ENCODE data around the gene NCEH1. TPM values are rescaled to one million over a fixed set of nuclear protein-coding genes. Genes with fewer than 3 reads are reported as not detected.

The NCEH1 gene
- total RNA-seq, 1 experiment from 2014 or later = 73.0 TPM

DNA sequence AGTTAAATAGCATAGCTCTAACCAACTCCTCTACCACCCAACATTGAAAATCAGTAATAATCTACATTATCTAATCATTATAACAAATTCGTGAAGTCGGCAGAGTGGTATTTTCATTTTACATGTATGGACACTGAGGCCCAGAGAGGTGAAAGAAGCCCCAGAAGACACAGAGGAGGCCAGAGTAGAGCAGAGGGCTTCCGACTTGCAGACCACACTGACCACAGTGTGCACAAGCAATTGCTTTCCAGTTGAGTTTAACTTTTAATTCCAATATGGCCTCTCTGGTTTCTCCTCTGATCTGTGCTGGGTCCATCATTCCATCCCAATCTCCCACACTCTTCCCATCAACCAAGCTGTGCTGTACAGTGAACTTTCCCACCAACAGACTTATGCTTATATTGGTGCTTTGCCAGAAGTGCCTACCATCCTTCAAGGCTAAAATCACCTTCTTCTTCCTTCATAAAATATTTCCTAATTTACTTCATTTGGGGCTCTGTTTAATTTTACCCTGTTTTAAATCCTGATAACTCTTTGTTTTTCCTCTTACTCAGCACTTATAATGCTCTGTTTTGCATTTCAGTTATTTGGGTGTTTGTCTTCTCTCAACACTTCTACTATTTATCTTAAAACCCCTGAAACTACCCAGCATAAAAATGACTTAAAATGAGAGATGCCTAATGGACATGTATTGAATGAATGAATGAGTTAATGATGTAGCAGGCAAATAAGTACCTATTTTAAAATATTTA lies 105.8 kb downstream of the NCEH1 start:
- TF ChIP-seq CTCF (IDR thresholded peaks at IDR 0.05) = no peak
- no peak for TF ChIP-seq POLR2AphosphoS5 (IDR thresholded peaks at IDR 0.05; ENCODE audit: low read depth, low read length)
- TF ChIP-seq SIN3A (IDR thresholded peaks at IDR 0.05; ENCODE audit: borderline replicate concordance, insufficient read depth, low read depth, low read length) = no peak
- TF ChIP-seq TCF7L2 (IDR thresholded peaks at IDR 0.05; ENCODE audit: low read depth, low read length) = no peak
- TF ChIP-seq REST (IDR thresholded peaks at IDR 0.05; ENCODE audit: insufficient read depth in 1 of 2, low read depth in 2 of 2, low read length in 1 of 2) = no peak
- Histone ChIP-seq H3K27ac (ENCODE audit: low read length) (no peak overlapping the region), H3K4me3 (ENCODE audit: low read depth in 2 of 2, low read length in 2 of 2) (no peak overlapping the region), H3K4me1 (ENCODE audit: control insufficient read depth, insufficient read depth, low read length) (no peaks in the 10 kb centered on the region; the same call in 1 of the 2 replicates), H3K9me3 (ENCODE audit: control insufficient read depth, insufficient read depth, low read depth, low read length) (no peaks in the 10 kb centered on the region), H3K36me3 (ENCODE audit: control insufficient read depth, insufficient read depth, low read length) (no peaks in the 10 kb centered on the region), H3K27me3 (ENCODE audit: control insufficient read depth, insufficient read depth, low read length) (no peaks in the 10 kb centered on the region)
- CTCF ChIA-PET = interaction anchor here (1.0 kb wide), 1 partner anchor 9 kb away, joined by 3 read pairs; no protein-coding TSS in a partner anchor
- ATAC-seq (no peak), DNase-seq (ENCODE audit: low read depth, low spot score) (no peak)
- in situ Hi-C loops (cut with HindIII; ENCODE audit: low pct_unique_long_range_greater_than_20kb, low sequenced_read_pairs) (no loop called here), intact Hi-C loops (cut with micrococcal nuclease; ENCODE audit: unreplicated experiment) (no loop called here)
- POLR2A ChIA-PET = interaction anchor here (0.6 kb wide), 1 partner anchor 13 kb away, joined by 4 read pairs; no protein-coding TSS in a partner anchor
- BruUV-seq (replicated peaks) = no TSS peak

DNA sequence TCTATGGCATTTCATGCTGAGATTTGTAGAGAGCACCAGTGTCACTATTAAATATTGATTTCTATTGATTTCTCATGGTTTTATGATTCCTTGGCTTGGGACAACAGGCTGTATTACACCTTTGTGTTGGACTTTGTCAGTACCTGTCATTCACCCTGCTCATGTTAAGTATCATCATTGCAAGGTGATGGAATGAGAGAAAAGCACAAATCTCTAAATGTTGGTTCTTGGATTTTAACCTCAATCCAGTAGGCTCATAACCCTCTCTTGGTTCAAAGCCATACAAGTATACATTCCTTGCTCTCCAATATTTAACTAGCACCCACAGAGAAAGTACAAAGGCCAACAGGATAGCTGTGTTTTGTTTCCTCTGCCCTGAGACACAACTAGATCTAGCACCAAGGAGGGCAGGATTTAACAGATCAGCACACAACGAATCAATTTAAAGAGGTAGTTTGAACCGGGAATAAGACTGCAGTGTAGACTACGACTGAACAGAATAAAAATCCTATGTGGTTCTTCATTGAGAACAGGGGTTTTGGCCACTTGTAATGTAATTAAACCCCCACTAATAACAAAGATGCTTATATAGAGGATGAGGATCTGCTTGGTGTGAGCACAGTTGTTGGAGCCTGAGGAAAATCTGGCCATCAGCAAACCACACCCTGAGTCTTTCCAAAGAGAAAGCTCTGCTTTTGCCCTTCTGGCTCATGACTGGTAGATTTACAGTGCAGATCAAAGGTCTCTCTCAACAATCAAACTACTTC lies 109.6 kb downstream of the NCEH1 start:
- in situ Hi-C loops (cut with HindIII; ENCODE audit: low pct_unique_long_range_greater_than_20kb, low sequenced_read_pairs) (no loop called here), intact Hi-C loops (cut with micrococcal nuclease; ENCODE audit: unreplicated experiment) (no loop called here)
- no peak for DNase-seq (ENCODE audit: low read depth, low spot score)
- no peak for ATAC-seq
- ChIA-PET CTCF (no interaction called here), POLR2A (interaction anchor here (0.7 kb wide), 1 partner anchor 23 kb away, joined by 3 read pairs; no protein-coding TSS in a partner anchor)
- TF ChIP-seq CTCF (IDR thresholded peaks at IDR 0.05) (no peak), TCF7L2 (IDR thresholded peaks at IDR 0.05; ENCODE audit: low read depth, low read length) (no peak), REST (IDR thresholded peaks at IDR 0.05; ENCODE audit: insufficient read depth in 1 of 2, low read depth in 2 of 2, low read length in 1 of 2) (no peak), POLR2AphosphoS5 (IDR thresholded peaks at IDR 0.05; ENCODE audit: low read depth, low read length) (no peak), SIN3A (IDR thresholded peaks at IDR 0.05; ENCODE audit: borderline replicate concordance, insufficient read depth, low read depth, low read length) (no peak)
- no peaks in the 10 kb centered on the region for H3K36me3 ChIP-seq (ENCODE audit: control insufficient read depth, insufficient read depth, low read length)
- no peak overlapping the region for H3K4me3 ChIP-seq (ENCODE audit: low read depth in 2 of 2, low read length in 2 of 2)
- H3K27ac ChIP-seq (ENCODE audit: low read length) = no peak overlapping the region
- no peaks in the 10 kb centered on the region for H3K4me1 ChIP-seq (ENCODE audit: control insufficient read depth, insufficient read depth, low read length)
- H3K9me3 ChIP-seq (ENCODE audit: control insufficient read depth, insufficient read depth, low read depth, low read length) = no peaks in the 10 kb centered on the region
- H3K27me3 ChIP-seq (ENCODE audit: control insufficient read depth, insufficient read depth, low read length) = no peaks in the 10 kb centered on the region
- BruUV-seq (replicated peaks) = no TSS peak
